ENCODE measurements around the gene GPS1.

Gene GPS1

GRCh38 chr17:82098169-82098938, 46.7 kb downstream of the GPS1 start, which contains the start of gene FASN:
Gene FASN (minus strand): TSS chr17:82098236. CDS start chr17:82096445, 1,791 bp downstream.
- TF ChIP-seq, protein P1, sequence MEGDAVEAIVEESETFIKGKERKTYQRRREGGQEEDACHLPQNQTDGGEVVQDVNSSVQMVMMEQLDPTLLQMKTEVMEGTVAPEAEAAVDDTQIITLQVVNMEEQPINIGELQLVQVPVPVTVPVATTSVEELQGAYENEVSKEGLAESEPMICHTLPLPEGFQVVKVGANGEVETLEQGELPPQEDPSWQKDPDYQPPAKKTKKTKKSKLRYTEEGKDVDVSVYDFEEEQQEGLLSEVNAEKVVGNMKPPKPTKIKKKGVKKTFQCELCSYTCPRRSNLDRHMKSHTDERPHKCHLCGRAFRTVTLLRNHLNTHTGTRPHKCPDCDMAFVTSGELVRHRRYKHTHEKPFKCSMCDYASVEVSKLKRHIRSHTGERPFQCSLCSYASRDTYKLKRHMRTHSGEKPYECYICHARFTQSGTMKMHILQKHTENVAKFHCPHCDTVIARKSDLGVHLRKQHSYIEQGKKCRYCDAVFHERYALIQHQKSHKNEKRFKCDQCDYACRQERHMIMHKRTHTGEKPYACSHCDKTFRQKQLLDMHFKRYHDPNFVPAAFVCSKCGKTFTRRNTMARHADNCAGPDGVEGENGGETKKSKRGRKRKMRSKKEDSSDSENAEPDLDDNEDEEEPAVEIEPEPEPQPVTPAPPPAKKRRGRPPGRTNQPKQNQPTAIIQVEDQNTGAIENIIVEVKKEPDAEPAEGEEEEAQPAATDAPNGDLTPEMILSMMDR (conservative IDR thresholded peaks at IDR 0.05): peak; percentile 59
- H3K27ac ChIP-seq: peak within 1 kb of the TSS; percentile 99

GRCh38 chr17:82098939-82099763, 47.5 kb downstream of the GPS1 start:
- peak overlapping the region; percentile 99 for H3K27ac ChIP-seq
- TF ChIP-seq, protein P1 (conservative IDR thresholded peaks at IDR 0.05): no peak

GRCh38 chr17:82100502-82101298, 49.0 kb downstream of the GPS1 start:
- TF ChIP-seq, protein P1 (conservative IDR thresholded peaks at IDR 0.05): no peak
- H3K27ac ChIP-seq: peak overlapping the region; percentile 99

- TF ChIP-seq, protein P1 (conservative IDR thresholded peaks at IDR 0.05): no peak
- peak overlapping the region; percentile 99 for H3K27ac ChIP-seq
Measured at GRCh38 chr17:82101301-82101715, 49.6 kb downstream of the GPS1 start.

- TF ChIP-seq, protein P1 (conservative IDR thresholded peaks at IDR 0.05): no peak
- H3K27ac ChIP-seq: peak overlapping the region; percentile 99
Measured at GRCh38 chr17:82101767-82102679, 50.3 kb downstream of the GPS1 start.

DNA sequence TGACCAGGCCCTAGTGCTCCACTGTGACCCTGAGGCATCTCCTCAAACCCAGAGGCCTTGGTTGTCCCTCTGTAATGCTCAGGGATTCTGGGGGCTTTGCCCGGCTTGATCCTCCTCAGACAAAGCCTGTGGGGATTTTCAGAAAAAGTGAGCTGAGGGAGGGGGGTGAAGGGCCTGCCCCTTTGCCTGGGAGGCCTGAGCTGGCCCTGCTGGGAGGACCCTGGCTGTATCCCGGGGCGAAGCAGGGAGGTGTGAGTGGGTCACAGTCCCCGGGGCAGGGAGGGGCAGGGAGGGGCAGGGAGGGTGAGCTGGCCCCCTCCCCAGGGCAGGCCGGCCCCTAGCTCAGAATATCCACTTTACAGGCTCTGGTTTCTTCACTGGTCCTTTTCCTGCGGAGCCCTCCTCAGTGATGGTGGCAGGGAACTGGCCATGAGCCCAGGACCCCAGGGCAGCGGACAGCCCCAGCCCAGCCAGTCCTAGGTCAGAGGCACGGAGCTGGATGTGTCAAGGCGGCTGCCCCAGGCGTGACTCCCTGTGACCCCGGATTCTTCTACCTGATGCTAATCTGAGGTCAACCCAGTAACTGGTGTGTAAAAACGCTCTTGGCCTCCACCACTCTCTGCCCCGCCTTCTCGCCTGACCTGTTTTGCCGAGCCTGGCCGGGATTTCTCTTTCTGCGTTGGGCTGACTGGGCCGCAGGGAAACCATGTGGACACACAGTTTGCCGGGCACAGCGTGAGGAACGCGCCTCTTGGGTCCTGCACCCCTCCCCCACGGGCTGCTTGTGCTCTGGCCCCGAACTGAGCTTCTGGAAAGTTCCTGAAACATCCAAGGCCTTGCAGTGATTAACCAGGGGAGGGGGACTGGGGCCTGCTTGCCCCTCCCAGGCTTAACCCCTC, 52.1 kb downstream of the GPS1 start:
- H3K27ac ChIP-seq: peak overlapping the region; percentile 99
- TF ChIP-seq, protein P1 (conservative IDR thresholded peaks at IDR 0.05): no peak
